Stimulated activated naive CD8-positive, alpha-beta T cell treated with anti-CD3 and anti-CD28 coated beads, Interleukin-15, Interleukin-2, amounts not matched to agents 100 ng/mL and 50 ng/mL, for 24 hours (primary cell): ENCODE results near the gene SPEG.
A peak's percentile ranks its signal among the peaks of the same experiment; 100 is the strongest.

Source experiments
- H3K27ac Mint-ChIP-seq: one replicate; pipeline ENCODE4 v1.8.0; 2021; ENCODE audit warnings: mild to moderate bottlenecking, mixed read lengths
- H3K27me3 Mint-ChIP-seq: one replicate; pipeline ENCODE4 v1.8.0; 2021; ENCODE audit warnings: mixed read lengths
- H3K36me3 Mint-ChIP-seq: one replicate; pipeline ENCODE4 v1.8.0; 2021; ENCODE audit warnings: low read depth, mixed read lengths
- H3K4me1 Mint-ChIP-seq: one replicate; pipeline ENCODE4 v1.8.0; 2021; ENCODE audit warnings: low read depth, mixed read lengths
- H3K4me3 Mint-ChIP-seq: one replicate; pipeline ENCODE4 v1.8.0; 2021; ENCODE audit warnings: mild to moderate bottlenecking, mixed read lengths
- H3K9me3 Mint-ChIP-seq: one replicate; pipeline ENCODE4 v1.8.0; 2021; ENCODE audit warnings: mixed read lengths

SPEG gene

DNA sequence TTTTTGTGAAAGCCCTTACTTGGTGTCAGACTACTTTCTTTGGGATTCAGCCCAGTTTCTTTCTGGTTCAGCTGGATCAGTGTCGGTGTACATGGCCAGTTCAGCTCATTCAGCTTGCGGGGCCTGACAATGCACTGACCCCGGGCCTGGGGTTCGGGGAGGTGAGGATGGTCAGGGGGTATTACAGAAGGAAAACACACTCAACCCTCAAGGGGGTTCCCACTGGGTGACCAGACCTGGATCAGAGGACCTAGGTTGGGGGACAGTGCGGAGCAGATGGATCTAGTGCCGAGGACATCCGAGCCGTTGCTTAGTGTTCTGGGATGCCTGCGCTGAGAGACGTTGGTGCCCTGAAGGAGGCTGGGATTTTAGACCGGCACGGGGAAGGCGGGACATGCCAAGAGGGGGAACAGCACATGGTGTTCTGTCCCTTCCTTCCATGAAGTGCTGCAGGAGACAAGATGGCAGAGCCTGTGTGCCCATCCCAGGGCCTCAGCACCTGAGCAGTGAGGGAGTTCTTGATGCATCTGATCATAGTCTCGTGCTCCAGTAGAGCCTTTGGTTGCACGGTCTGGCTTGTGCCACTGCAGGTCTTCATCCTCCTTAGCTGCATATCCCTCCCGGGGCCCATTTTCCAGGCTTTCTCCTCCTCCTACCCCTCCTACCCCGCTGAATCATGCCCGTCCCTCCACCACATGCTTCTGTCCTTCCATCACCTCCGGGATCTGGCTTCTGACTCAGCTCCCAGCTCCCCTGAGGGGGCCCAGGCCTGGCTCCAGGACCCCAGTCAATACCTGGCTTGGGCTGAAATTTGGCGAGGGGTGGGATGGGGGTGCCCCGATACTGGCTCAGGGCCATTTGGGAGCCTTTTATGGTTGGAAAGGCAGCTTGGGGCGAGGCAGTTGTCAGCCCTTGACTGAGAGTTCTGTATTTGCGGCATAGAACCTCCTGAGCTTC, 18.0 kb downstream of the SPEG start:
- no peaks in the 10 kb centered on the region for H3K36me3 Mint-ChIP-seq
- H3K4me1 Mint-ChIP-seq = peaks cover 16% of the 10 kb centered on the region
- H3K9me3 Mint-ChIP-seq = no peaks in the 10 kb centered on the region
- H3K27ac Mint-ChIP-seq = no peak overlapping the region
- no peak overlapping the region for H3K4me3 Mint-ChIP-seq
- H3K27me3 Mint-ChIP-seq = peaks cover 16% of the 10 kb centered on the region

DNA sequence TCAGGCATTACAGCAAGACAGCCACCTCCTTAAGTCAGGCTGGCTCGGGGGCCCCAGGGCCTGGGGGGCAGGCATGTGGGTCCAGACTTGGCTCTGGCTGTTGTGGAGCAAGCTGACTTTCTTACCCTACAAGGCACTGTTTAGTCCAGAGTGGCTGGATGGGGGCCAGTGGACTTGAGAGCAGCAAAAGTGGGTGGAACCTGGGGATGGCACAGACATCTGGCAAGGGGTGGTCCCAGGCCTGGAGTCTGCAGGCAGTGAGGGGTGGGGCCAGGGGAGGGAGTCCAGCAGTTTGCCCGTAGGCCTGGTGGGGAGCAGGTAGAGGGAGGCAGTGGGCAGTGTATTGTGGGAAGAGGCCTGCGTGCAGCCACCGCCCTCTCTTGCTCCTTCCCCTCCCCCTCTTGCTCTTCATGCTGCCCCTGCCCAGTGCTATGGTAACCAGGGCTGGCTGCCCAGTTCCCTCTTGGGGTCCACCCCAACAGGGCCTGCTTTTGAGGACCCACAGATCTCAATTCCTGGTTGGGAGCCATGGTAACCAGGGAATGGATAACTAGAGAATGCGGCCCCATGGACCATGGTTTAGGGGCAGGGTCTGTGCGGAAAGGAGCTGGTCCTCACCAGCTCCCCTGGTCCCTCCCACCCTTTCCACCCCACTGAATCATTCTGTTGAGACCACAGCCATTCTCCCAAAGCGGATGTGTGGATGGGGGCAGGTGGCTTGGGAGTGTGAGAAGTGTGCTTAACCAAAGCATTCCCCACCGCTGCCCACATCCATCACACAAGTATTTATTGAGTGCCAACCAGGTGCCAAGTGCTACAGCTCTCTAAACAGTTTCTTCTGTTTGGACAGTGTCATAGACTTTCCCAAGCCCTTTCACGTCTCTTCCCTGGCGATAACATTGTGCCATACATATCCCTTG, 19.3 kb downstream of the SPEG start:
- Mint-ChIP-seq H3K4me3 (no peak overlapping the region), H3K9me3 (no peaks in the 10 kb centered on the region), H3K27ac (no peak overlapping the region), H3K27me3 (peaks cover 16% of the 10 kb centered on the region), H3K36me3 (no peaks in the 10 kb centered on the region), H3K4me1 (peaks cover 28% of the 10 kb centered on the region)

DNA sequence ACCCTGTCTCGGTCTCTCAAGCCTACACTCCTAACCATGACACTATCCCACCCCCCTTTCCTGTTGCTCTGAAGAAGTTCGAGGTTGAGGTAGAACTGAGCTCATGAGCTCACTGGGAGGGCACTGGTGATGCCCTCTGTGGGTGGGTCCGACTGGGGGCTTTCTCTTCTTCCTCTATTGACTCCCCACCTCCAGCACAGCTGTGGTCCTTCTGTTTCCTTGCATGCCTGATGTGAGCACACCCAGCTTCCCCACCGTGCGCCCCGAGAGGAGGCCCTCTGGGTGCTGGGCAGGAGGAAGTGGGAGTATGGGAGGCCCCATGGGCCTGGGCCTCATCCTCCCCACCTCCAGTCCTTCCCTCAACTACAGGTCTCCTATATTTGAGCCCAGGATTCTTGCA, 20.9 kb downstream of the SPEG start:
- peaks cover 2% of the 10 kb centered on the region for H3K27me3 Mint-ChIP-seq
- peaks cover 25% of the 10 kb centered on the region for H3K4me1 Mint-ChIP-seq
- no peaks in the 10 kb centered on the region for H3K9me3 Mint-ChIP-seq
- no peaks in the 10 kb centered on the region for H3K36me3 Mint-ChIP-seq
- no peak overlapping the region for H3K4me3 Mint-ChIP-seq
- peak overlapping the region; percentile 10 for H3K27ac Mint-ChIP-seq

DNA sequence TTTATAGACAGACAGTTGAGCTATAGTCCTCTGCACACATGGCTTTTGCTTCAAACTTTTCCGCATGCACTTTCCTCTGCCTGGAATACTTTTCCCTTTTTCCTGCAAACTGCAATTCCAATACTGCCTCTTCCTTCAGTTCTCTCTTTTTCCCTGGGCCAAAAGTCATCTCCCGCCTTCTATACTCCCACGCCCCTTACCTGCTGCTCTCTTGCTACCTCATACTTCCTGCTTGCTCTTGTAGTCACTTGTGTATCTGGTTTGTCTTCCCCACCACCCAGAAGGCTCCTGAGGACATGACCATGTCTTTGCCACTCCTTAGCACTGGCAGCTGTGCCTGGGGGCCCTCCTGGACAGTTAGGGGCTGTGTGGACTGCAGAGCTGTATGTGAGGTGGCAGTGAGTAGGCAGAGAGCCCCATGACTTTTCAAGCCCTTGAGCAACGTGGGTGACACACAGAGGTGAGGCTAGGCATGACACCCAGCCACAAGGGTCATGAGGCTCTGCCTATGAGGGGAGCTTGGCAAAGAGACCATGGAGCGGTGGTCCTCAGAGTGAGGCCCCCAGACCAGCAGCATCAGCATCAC, 23.2 kb downstream of the SPEG start:
- Mint-ChIP-seq H3K36me3 (no peaks in the 10 kb centered on the region), H3K27me3 (no peaks in the 10 kb centered on the region), H3K9me3 (no peaks in the 10 kb centered on the region), H3K27ac (no peak overlapping the region), H3K4me1 (peaks cover 13% of the 10 kb centered on the region), H3K4me3 (no peak overlapping the region)

DNA sequence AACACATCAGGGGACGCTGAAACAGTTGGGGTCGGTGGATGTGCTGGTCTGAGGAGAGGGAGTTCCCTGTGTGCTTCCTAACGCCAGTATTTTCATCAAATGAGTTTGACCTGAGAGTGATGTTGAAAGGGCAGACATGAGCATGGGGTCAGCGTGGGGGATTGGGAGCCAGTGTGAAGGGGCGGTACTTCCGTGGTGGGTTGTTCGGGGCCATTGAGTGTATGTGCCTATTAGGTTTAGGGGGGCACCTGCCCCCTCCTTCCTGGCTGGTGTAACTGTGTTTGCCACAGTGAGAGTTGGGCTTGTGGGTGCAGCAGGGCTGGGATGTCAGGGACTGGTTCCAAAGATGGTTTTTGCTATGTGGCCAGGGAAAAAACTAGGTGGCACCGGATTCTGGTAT, 24.4 kb downstream of the SPEG start:
- Mint-ChIP-seq H3K4me3 (no peak overlapping the region), H3K27me3 (no peaks in the 10 kb centered on the region), H3K4me1 (peaks cover 13% of the 10 kb centered on the region), H3K9me3 (no peaks in the 10 kb centered on the region), H3K36me3 (no peaks in the 10 kb centered on the region), H3K27ac (no peak overlapping the region)

DNA sequence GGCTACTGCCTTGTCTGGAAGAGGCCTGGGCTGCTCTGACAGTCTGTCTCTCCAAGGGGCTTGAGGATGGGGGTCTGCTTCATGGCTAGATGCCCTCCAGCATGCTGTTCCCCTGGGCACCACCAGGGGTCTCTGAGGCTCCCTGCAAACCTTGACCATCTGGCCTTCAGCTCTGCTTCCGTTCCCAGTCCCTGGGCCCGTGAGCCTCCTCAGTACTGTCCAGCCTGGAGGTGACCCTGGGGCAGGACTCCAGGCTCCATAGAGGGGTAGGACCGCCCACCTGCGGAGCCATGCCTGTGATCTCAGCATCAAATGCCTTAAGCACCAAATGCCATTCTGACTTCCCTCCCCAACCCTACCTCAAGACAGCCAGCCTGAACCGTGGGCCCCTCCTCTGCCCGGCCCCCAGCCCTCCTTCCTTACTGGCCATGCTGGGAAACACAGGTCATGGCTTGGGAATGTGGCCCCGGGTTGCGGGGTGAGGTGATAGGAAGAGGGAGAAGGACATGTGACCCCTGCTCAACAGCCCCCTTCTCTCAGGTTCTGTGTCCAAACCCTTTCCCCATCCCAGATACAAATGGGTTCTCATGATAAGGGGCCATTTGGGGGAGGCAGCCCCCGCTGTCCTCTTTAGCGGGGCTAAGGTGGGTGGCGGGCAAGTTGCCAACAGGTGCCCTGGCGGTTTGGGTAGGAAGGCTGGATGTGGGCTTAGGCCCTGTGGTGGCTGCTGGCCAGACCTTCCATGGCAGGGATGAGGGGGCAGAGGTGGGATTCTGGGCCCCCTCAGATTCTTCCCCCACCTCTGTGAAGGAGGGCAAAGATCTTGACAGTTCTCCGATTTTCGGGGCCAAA, 25.0 kb downstream of the SPEG start:
- H3K4me3 Mint-ChIP-seq = no peak overlapping the region
- H3K27me3 Mint-ChIP-seq = no peaks in the 10 kb centered on the region
- no peaks in the 10 kb centered on the region for H3K36me3 Mint-ChIP-seq
- peaks cover 13% of the 10 kb centered on the region for H3K4me1 Mint-ChIP-seq
- no peaks in the 10 kb centered on the region for H3K9me3 Mint-ChIP-seq
- no peak overlapping the region for H3K27ac Mint-ChIP-seq

DNA sequence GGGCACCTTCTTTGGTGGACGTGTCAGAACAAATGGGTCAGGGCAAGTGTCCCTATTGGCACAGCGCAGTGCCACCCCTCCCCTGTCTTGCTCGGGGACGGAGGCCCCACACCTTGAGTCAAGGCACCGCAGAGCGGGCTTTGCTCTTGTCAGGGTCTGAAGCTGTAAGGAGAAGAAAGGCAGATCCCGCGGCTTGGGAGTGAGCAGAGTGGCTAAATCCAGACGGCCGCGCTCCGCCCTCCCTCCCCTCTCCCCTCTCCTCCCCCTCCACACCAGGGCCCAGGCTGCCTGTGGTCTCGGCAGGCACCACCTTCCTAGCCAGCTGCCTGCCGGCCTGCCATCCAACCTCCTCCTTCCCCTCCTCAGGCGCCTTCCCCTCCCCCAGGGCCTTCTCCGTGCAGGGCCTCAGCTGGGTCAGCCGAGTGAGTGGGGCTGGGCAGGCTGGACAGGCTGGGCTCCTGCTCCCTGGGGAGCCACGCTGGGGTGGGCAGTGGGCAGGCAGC, 25.8 kb downstream of the SPEG start:
- Mint-ChIP-seq H3K9me3 (no peaks in the 10 kb centered on the region), H3K4me1 (peaks cover 13% of the 10 kb centered on the region), H3K4me3 (no peak overlapping the region), H3K27ac (no peak overlapping the region), H3K27me3 (no peaks in the 10 kb centered on the region), H3K36me3 (no peaks in the 10 kb centered on the region)

DNA sequence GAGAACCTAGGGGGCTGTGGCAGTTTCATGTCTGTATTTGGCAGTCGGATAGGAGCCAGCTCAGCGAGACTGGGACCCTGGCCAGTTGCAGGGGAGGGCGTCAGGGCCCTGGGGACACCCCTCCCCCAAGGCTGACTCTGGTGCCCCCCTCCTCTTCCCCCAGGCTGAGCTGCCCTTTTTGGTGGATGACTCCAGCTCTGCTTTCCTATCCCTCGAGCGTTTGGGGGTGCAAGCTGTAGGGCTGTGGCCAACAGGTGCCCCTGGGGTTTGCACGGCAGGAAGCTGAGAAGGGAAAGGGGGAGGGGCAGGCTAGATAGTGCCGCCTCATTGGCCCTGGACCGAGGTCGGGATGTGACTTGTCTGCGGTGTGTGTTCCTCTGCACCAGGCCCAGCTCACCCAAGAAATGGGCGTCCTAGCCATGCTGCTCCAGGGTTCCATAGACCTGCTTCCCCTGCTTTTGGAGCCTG, 26.4 kb downstream of the SPEG start:
- Mint-ChIP-seq H3K27me3 (no peaks in the 10 kb centered on the region), H3K9me3 (no peaks in the 10 kb centered on the region), H3K4me3 (no peak overlapping the region), H3K27ac (no peak overlapping the region), H3K4me1 (peaks cover 13% of the 10 kb centered on the region), H3K36me3 (no peaks in the 10 kb centered on the region)

DNA sequence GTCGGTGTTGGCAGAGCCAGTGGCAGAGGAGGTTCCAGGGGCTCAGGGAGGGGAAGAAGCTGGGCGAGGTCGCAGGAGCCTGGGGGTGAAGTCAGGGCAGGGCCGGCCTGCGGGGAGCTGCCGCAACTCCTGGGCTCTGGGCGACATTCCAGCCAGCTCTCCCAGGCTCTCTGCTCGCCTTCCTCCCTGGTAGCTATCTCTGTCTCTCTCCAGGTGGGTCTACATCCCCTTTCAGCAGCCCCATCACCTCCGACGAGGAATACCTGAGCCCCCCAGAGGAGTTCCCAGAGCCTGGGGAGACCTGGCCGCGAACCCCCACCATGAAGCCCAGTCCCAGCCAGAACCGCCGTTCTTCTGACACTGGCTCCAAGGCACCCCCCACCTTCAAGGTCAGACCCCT, 27.0 kb downstream of the SPEG start:
- peaks cover 13% of the 10 kb centered on the region for H3K4me1 Mint-ChIP-seq
- no peak overlapping the region for H3K4me3 Mint-ChIP-seq
- no peaks in the 10 kb centered on the region for H3K36me3 Mint-ChIP-seq
- no peak overlapping the region for H3K27ac Mint-ChIP-seq
- no peaks in the 10 kb centered on the region for H3K27me3 Mint-ChIP-seq
- H3K9me3 Mint-ChIP-seq = no peaks in the 10 kb centered on the region

DNA sequence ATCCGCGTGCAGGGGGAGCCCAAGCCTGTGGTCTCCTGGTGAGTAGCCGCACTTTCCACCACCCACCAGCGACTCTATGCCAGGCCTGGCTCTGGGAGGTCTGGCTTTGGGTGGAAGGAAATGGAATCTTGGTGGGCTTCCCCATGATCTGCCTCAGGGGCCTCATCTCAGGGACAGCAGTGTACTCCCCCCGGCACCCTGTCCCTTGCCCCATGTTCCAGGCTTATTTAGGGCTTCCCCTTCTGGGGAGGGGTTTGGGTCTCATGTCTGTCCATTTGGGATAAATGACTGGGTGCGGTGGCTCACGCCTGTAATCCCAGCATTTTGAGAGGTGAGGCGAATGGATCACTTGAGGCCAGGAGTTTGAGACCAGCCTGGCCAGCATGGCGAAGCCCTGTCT, 27.7 kb downstream of the SPEG start:
- Mint-ChIP-seq H3K4me1 (peaks cover 13% of the 10 kb centered on the region), H3K9me3 (no peaks in the 10 kb centered on the region), H3K27me3 (no peaks in the 10 kb centered on the region), H3K4me3 (no peak overlapping the region), H3K27ac (no peak overlapping the region), H3K36me3 (no peaks in the 10 kb centered on the region)

DNA sequence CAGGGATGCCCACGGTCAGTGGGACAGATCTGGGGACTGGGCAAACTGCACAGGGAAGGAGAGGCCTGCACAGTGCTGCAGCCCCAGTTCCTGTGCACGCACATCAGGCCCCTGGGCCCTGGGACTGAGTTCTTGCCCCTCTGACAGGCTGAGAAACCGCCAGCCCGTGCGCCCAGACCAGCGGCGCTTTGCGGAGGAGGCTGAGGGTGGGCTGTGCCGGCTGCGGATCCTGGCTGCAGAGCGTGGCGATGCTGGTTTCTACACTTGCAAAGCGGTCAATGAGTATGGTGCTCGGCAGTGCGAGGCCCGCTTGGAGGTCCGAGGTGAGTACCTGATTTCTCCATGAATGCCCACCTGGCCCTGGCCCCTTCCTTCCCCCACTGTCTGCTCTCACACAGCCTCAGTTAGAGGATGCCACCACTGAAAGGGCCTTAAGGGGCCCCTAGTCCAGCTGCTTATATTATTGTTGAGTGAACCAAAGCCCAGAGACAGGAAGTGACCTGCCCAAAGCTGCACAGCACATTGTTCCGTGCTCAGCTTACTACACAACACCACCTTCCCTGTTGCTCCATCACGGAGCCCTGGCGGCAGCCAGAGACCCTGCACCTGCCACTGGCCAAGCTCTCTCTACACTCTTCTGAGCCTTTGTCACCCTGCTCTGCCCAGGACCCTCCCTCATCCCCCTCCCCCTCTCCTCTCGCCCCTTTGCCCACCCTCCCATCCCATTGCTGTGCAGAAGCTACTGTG, 29.8 kb downstream of the SPEG start:
- no peaks in the 10 kb centered on the region for H3K27me3 Mint-ChIP-seq
- H3K9me3 Mint-ChIP-seq = no peaks in the 10 kb centered on the region
- no peaks in the 10 kb centered on the region for H3K36me3 Mint-ChIP-seq
- no peak overlapping the region for H3K4me3 Mint-ChIP-seq
- H3K4me1 Mint-ChIP-seq = no peaks in the 10 kb centered on the region
- H3K27ac Mint-ChIP-seq = no peak overlapping the region

DNA sequence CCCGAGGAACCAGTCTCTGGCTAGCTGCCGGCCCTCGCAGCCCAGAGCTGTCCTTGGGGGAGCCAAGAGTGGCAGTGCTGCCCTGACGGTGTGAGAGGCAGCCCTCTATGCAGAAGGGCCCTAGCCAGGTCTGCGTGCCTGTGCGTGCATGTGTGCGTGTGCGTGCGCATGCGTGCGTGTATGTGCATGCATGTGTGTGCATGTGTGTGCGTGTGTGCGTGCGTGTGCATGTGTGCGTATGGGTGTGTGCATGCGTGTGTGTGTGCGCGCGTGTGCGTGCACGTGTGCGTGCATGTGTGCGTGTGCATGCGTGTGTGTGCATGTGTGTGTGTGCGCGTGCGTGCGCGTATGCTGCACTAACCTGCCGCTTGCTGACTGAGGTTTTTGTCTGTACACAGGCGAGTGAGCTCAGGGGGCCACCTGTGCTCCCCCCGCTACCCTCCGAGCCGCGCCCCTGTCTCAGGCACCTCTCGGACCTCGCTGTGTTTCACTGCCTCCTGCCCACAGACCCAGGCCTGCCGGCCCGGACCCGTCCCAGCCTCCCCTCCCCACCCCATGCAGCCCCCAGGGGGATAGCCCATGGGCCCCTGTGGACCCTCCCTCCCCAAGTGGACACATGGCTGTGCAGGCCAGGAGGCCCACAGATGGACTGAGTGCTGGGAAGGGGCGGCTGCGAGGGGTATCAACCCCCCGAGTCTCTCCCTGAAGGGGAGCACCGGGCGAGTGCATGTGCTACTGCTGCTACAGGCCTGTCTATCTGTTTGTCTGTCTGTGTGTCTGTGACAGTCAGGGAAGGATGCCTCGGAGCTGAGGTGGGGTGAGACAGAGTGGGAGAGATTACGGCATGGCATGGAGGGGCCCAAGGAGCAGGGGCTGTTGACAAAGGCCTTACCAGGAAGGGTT, 31.3 kb downstream of the SPEG start:
- no peaks in the 10 kb centered on the region for H3K27me3 Mint-ChIP-seq

More for the DNA sequence above, 31.3 kb downstream of the SPEG start:
- H3K36me3 Mint-ChIP-seq = no peaks in the 10 kb centered on the region
- no peaks in the 10 kb centered on the region for H3K9me3 Mint-ChIP-seq
- no peak overlapping the region for H3K4me3 Mint-ChIP-seq
- no peaks in the 10 kb centered on the region for H3K4me1 Mint-ChIP-seq
- H3K27ac Mint-ChIP-seq = no peak overlapping the region
